Kidney (tissue), 14 donors: ENCODE results near the gene H1-8. TPM values are rescaled to one million over a fixed set of nuclear protein-coding genes. Genes with fewer than 3 reads are reported as not detected.
A peak's percentile ranks its signal among the peaks of the same experiment; 100 is the strongest.

Source experiments
- DNase-seq, 5 donors: peaks; one replicate each; pipeline ENCODE4 v3.0.0-alpha.2; 2013 to 2020
- FAIRE-seq: peaks from 2 replicates; lab custom pipeline; 2012; peaks lifted over from hg19 to GRCh38; lab: Jason Lieb, UNC
- H3K27ac ChIP-seq, 2 donors: one replicate each; pipeline ENCODE4 v1.7.0; 2013; ENCODE audit warnings: low read depth in 2 of 2, low read length in 2 of 2, inconsistent platforms in 1 of 2
- H3K27me3 ChIP-seq: one replicate; pipeline ENCODE4 v1.7.1; 2013; ENCODE audit warnings: low read length, inconsistent platforms; ENCODE audit not compliant: control insufficient read depth, insufficient read depth
- H3K36me3 ChIP-seq, 3 donors: one replicate each; pipeline versions ENCODE4 v1.7.0 to v1.7.1; 2013; ENCODE audit warnings: low read length in 3 of 3, control low read depth in 1 of 3, inconsistent platforms in 1 of 3; ENCODE audit not compliant: insufficient read depth in 3 of 3, control insufficient read depth in 2 of 3
- H3K4me1 ChIP-seq, 3 donors: one replicate each; pipeline versions ENCODE4 v1.7.0 to v1.7.1; 2013; ENCODE audit warnings: low read length in 3 of 3, inconsistent platforms in 1 of 3, low read depth in 1 of 3; ENCODE audit not compliant: control insufficient read depth in 2 of 3, insufficient read depth in 2 of 3
- H3K4me3 ChIP-seq, 3 donors: one replicate each; pipeline versions ENCODE4 v1.7.0 to v1.8.1; 2013; ENCODE audit warnings: low read length in 3 of 3, control low read depth in 1 of 3, inconsistent platforms in 1 of 3
- H3K9ac ChIP-seq, 3 donors: one replicate each; pipeline versions ENCODE4 v1.7.0 to v1.7.1; 2013; ENCODE audit warnings: low read length in 3 of 3, control low read depth in 1 of 3, inconsistent platforms in 1 of 3
- H3K9me3 ChIP-seq, 3 donors: one replicate each; pipeline versions ENCODE4 v1.7.0 to v1.7.1; 2013; ENCODE audit warnings: low read length in 3 of 3, control low read depth in 1 of 3, inconsistent platforms in 1 of 3; ENCODE audit not compliant: control insufficient read depth in 2 of 3, insufficient read depth in 1 of 3
- intact Hi-C: fragments of 100-400 bp; cut with DNase I; formaldehyde crosslinking; loops from one replicate; pipeline ENCODE4 v1.11.1; 2022
- polyA plus RNA-seq: library from polyadenylated mRNA; stranded (reverse); fragments of 350-450 nt; fragmentation: Illumina TruSeq; extraction: RNeasy Lipid Tissue Mini Kit (QIAGEN cat#74804); gene quantifications from one replicate; pipeline ENCODE4 v1.2.3, GENCODE V29; 2014; ENCODE audit warnings: low read depth, low replicate concordance; ENCODE audit not compliant: insufficient read depth
- total RNA-seq: library from RNA; stranded (reverse); fragmentation: NEBNext Ultra II Directional; extraction: Animal tissue kit (Norgen Biotek cat#: 25700); gene quantifications from one replicate; pipeline ENCODE4 v1.2.1, GENCODE V29; 2021
- TF ChIP-seq, protein P1 (sequence below): IDR thresholded peaks from 3 replicates; pipeline ENCODE4 v1.5.1; 2012; ENCODE audit warnings: mild to moderate bottlenecking, moderate library complexity, borderline replicate concordance; ENCODE audit not compliant: insufficient read depth; ENCODE audit errors: extremely low read depth
- donor health status: control.
- donor health status: control.
- donor health status: control.
- donor health status: control.
- donor health status: control.
- donor health status: DM: yes; HTN: yes; CAD: no.
- donor health status: Normal renal cell carcinoma (clear cell type).

The H1-8 gene
- total and polyA plus RNA-seq, 2 donors from 2014 or later = not detected

- no peak overlapping the region for H3K27ac ChIP-seq
- H3K4me1 ChIP-seq = peaks cover 3 to 9% (median 7%) of the 10 kb centered on the region in 3 donors
- no peaks in the 10 kb centered on the region for H3K36me3 ChIP-seq
- H3K9me3 ChIP-seq = no peaks in the 10 kb centered on the region
- H3K27me3 ChIP-seq = no peaks in the 10 kb centered on the region
- DNase-seq (no peak), FAIRE-seq (no peak)
- intact Hi-C loops = no loop called here
- H3K4me3 ChIP-seq = no peak overlapping the region
- TF ChIP-seq, protein P1, sequence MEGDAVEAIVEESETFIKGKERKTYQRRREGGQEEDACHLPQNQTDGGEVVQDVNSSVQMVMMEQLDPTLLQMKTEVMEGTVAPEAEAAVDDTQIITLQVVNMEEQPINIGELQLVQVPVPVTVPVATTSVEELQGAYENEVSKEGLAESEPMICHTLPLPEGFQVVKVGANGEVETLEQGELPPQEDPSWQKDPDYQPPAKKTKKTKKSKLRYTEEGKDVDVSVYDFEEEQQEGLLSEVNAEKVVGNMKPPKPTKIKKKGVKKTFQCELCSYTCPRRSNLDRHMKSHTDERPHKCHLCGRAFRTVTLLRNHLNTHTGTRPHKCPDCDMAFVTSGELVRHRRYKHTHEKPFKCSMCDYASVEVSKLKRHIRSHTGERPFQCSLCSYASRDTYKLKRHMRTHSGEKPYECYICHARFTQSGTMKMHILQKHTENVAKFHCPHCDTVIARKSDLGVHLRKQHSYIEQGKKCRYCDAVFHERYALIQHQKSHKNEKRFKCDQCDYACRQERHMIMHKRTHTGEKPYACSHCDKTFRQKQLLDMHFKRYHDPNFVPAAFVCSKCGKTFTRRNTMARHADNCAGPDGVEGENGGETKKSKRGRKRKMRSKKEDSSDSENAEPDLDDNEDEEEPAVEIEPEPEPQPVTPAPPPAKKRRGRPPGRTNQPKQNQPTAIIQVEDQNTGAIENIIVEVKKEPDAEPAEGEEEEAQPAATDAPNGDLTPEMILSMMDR = no peak
- H3K9ac ChIP-seq = no peak overlapping the region
Observed at GRCh38 chr3:129529436-129530210, 13.4 kb upstream of the H1-8 start.

- intact Hi-C loops = no loop called here
- Histone ChIP-seq H3K4me1 (peaks cover 3 to 9% (median 7%) of the 10 kb centered on the region in 3 donors), H3K9ac (no peak overlapping the region), H3K36me3 (no peaks in the 10 kb centered on the region), H3K27me3 (no peaks in the 10 kb centered on the region), H3K9me3 (no peaks in the 10 kb centered on the region), H3K4me3 (no peak overlapping the region), H3K27ac (no peak overlapping the region)
- FAIRE-seq (no peak), DNase-seq (peak in 4 of 5 donors; percentile 53 to 78 (median 61))
- TF ChIP-seq, protein P1 = no peak
Observed at GRCh38 chr3:129530251-129530791, 12.7 kb upstream of the H1-8 start.

DNA sequence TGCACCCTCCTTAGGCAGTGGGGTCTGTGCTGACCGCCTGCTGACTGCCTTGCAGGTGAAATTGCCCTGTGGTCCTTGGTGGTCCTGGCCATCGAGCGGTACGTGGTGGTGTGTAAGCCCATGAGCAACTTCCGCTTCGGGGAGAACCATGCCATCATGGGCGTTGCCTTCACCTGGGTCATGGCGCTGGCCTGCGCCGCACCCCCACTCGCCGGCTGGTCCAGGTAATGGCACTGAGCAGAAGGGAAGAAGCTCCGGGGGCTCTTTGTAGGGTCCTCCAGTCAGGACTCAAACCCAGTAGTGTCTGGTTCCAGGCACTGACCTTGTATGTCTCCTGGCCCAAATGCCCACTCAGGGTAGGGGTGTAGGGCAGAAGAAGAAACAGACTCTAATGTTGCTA lies 12.2 kb upstream of the H1-8 start:
- DNase-seq = no peak
- Histone ChIP-seq H3K4me3 (no peak overlapping the region), H3K27me3 (no peaks in the 10 kb centered on the region), H3K36me3 (no peaks in the 10 kb centered on the region), H3K4me1 (peaks cover 3 to 9% (median 7%) of the 10 kb centered on the region in 3 donors), H3K27ac (no peak overlapping the region), H3K9ac (no peak overlapping the region), H3K9me3 (no peaks in the 10 kb centered on the region)
- TF ChIP-seq, protein P1 = no peak
- intact Hi-C loops = no loop called here
- FAIRE-seq = no peak
